Measurements from ENCODE around the gene HOXB13. TPM values are rescaled to one million over a fixed set of nuclear protein-coding genes. Genes with fewer than 3 reads are reported as not detected.

The HOXB13 gene
- total and polyA plus RNA-seq, 2 of the 4 experiments (the other 2 are of a cell fraction): not detected

GRCh38 chr17:48719642-48720265 lies 8.8 kb downstream of the HOXB13 start:
- H3K27me3 ChIP-seq (ENCODE audit: control insufficient read depth, insufficient read depth, low read length): peaks cover 84% of the 10 kb centered on the region
- no peak overlapping the region for H4K5ac ChIP-seq (ENCODE audit: low read depth, low read length)
- peaks cover 18% of the 10 kb centered on the region for H3K9me3 ChIP-seq (ENCODE audit: control insufficient read depth, insufficient read depth, low read length)
- TF ChIP-seq RCOR1 (IDR thresholded peaks at IDR 0.05; ENCODE audit: insufficient replicate concordance, low read length) (no peak), BHLHE40 (IDR thresholded peaks at IDR 0.05; ENCODE audit: low read depth, low read length) (no peak), CEBPB (IDR thresholded peaks at IDR 0.05; ENCODE audit: low read depth, low read length) (no peak), RFX5 (IDR thresholded peaks at IDR 0.05; ENCODE audit: low read depth, low read length) (no peak)
- H3K9me1 ChIP-seq (ENCODE audit: insufficient read depth, low read length): no peaks in the 10 kb centered on the region
- H2AFZ ChIP-seq (replicated peaks; ENCODE audit: low read length, poor library complexity): no peak overlapping the region
- H3K79me1 ChIP-seq (ENCODE audit: low read depth in 1 of 2, low read length in 2 of 2): no peaks in the 10 kb centered on the region
- H2BK120ac ChIP-seq (ENCODE audit: low read depth, low read length): no peak overlapping the region
- H3K56ac ChIP-seq (ENCODE audit: extremely low read depth, insufficient read depth, low read length): no peak overlapping the region
- no peak overlapping the region for H3K27ac ChIP-seq (ENCODE audit: insufficient read depth, low read length)
- H2BK20ac ChIP-seq (ENCODE audit: low read depth, low read length): no peak overlapping the region
- ChIA-PET POLR2A (ENCODE audit: unreplicated experiment) (no interaction called here), CTCF (no interaction called here)
- intact Hi-C loops (cut with micrococcal nuclease) (loop anchor here (10.0 kb wide), 1 partner anchor 315 kb away; no protein-coding TSS in a partner anchor), in situ Hi-C loops (cut with MboI; ENCODE audit: low sequenced_read_pairs) (loop anchor here (10.0 kb wide), 1 partner anchor 315 kb away; no protein-coding TSS in a partner anchor), dilution Hi-C loops (cut with HindIII; ENCODE audit: low sequenced_read_pairs, unreplicated experiment) (no loop called here)
- DNase-seq (no peak), ATAC-seq (ENCODE audit: low read depth) (no peak)
- no peak overlapping the region for H2AK5ac ChIP-seq (ENCODE audit: low read depth, low read length)
- H2AK9ac ChIP-seq (replicated peaks; ENCODE audit: low read depth, low read length, poor library complexity): no peak overlapping the region
- whole genome bisulfite sequencing, 2 experiments (ENCODE audit: extremely low coverage in 2 of 2, insufficient read length in 1 of 2): 11% methylated on average over 7 of the region's 37 CpGs; no CpG with 5 or more reads in 1 of the 2 experiments
- H3K4me3 ChIP-seq (ENCODE audit: insufficient read depth, low read depth, low read length): no peak overlapping the region
- no peak overlapping the region for H4K91ac ChIP-seq (ENCODE audit: insufficient read depth, low read depth, low read length)
- H2BK15ac ChIP-seq (ENCODE audit: low read depth, low read length): no peak overlapping the region
- 0 out of 2 replicates have a peak, but pooled peaks cover 8% of the 10 kb centered on the region for H4K20me1 ChIP-seq (ENCODE audit: insufficient read depth, low read length)
- no peak overlapping the region for H4K8ac ChIP-seq (ENCODE audit: low read depth in 2 of 2, low read length in 2 of 2)
- no peak overlapping the region for H2BK5ac ChIP-seq (ENCODE audit: low read depth, low read length, poor library complexity, severe bottlenecking)
- no peak overlapping the region for H3K14ac ChIP-seq (replicated peaks; ENCODE audit: low read depth, low read length)
- H3K4ac ChIP-seq (ENCODE audit: low read depth, low read length): no peak overlapping the region
- H3K4me1 ChIP-seq (ENCODE audit: control insufficient read depth, insufficient read depth, low read length): no peaks in the 10 kb centered on the region
- no peak overlapping the region for H3K18ac ChIP-seq (ENCODE audit: low read depth, low read length)
- BruUV-seq (replicated peaks): no TSS peak
- no peak overlapping the region for H3K4me2 ChIP-seq (ENCODE audit: low read depth, low read length)
- no peak overlapping the region for H3K9ac ChIP-seq (ENCODE audit: low read depth, low read length)
- H3K23ac ChIP-seq (ENCODE audit: low read depth, low read length): no peak overlapping the region
- no peaks in the 10 kb centered on the region for H3K36me3 ChIP-seq (ENCODE audit: control insufficient read depth, insufficient read depth, low read length)
